C4-2B (cell line): ENCODE measurements around the gene NKX1-1.

Experiments
- ZFX ChIP-seq: fragments of 450-650 bp; IDR thresholded peaks from 2 replicates; pipeline ENCODE4 v1.6.1; 2017
- TF ChIP-seq, protein P1 (sequence below): fragments of 450-650 bp; conservative IDR thresholded peaks from 2 replicates; pipeline ENCODE4 v1.5.1; 2017; ENCODE audit warnings: mild to moderate bottlenecking

DNA sequence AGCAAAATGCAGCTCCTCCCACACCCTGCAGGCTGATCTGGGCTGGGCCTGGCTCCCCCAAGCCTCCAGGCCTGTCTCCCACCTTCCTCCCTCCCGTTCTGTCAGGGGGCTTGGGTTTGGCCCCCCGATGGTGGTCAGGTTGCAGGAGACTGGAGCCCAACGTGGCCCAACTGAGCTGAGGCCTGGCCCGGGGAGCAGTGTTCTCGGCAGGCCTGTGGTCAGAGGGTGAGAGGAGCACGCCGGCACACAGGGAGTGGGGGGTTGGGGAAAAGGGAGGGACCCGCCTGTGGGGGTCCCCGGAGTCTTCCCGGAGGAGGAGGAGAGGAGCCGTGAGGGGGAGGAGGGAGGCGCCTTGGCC is 43.2 kb upstream of the NKX1-1 start:
- TF ChIP-seq, protein P1, sequence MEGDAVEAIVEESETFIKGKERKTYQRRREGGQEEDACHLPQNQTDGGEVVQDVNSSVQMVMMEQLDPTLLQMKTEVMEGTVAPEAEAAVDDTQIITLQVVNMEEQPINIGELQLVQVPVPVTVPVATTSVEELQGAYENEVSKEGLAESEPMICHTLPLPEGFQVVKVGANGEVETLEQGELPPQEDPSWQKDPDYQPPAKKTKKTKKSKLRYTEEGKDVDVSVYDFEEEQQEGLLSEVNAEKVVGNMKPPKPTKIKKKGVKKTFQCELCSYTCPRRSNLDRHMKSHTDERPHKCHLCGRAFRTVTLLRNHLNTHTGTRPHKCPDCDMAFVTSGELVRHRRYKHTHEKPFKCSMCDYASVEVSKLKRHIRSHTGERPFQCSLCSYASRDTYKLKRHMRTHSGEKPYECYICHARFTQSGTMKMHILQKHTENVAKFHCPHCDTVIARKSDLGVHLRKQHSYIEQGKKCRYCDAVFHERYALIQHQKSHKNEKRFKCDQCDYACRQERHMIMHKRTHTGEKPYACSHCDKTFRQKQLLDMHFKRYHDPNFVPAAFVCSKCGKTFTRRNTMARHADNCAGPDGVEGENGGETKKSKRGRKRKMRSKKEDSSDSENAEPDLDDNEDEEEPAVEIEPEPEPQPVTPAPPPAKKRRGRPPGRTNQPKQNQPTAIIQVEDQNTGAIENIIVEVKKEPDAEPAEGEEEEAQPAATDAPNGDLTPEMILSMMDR, result no peak
- no peak for TF ChIP-seq ZFX
